ENCODE measurements around the gene MINDY4B. TPM values are rescaled to one million over a fixed set of nuclear protein-coding genes. Genes with fewer than 3 reads are reported as not detected.

MINDY4B gene
- total RNA-seq, 4 donors from 2014 or later: not detected

DNA sequence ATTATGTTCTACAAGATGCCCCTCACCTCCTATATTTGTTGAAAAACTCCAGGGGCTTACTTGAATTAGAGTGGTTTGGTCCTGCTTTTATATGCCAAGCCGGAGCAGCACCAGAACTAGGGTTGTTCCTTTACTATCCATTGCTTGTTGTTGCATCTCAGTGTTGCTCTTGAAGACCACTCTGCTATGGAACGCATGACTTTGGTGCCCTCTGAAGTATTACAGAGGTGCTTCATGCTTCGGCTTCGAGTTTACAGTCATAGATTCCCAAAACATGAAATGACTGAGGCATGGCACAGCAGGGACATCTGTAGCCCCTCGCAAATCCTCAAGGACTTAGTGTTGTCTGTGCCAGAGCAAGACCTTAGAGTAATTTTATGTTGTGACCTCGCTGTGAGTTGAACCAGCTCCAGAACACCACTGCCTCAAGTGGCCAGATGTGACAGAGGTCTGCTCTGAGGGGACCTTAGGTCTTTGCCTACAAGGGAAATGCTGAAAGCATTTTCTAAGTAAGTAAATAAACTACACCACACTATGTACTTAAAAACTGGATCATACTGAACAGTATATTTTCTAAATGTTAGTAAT lies 75.1 kb downstream of the MINDY4B start:
- Histone ChIP-seq H3K4me1 (no peaks in the 10 kb centered on the region), H3K4me3 (no peak overlapping the region), H3K36me3 (no peaks in the 10 kb centered on the region), H3K27me3 (no peaks in the 10 kb centered on the region), H3K27ac (no peak overlapping the region), H3K9me3 (no peaks in the 10 kb centered on the region)
- no peak for DNase-seq
- TF ChIP-seq POLR2A (IDR thresholded peaks at IDR 0.05): no peak
- TF ChIP-seq, protein P1, sequence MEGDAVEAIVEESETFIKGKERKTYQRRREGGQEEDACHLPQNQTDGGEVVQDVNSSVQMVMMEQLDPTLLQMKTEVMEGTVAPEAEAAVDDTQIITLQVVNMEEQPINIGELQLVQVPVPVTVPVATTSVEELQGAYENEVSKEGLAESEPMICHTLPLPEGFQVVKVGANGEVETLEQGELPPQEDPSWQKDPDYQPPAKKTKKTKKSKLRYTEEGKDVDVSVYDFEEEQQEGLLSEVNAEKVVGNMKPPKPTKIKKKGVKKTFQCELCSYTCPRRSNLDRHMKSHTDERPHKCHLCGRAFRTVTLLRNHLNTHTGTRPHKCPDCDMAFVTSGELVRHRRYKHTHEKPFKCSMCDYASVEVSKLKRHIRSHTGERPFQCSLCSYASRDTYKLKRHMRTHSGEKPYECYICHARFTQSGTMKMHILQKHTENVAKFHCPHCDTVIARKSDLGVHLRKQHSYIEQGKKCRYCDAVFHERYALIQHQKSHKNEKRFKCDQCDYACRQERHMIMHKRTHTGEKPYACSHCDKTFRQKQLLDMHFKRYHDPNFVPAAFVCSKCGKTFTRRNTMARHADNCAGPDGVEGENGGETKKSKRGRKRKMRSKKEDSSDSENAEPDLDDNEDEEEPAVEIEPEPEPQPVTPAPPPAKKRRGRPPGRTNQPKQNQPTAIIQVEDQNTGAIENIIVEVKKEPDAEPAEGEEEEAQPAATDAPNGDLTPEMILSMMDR (IDR thresholded peaks at IDR 0.05): peak in 1 of 6 experiments; percentile 11

DNA sequence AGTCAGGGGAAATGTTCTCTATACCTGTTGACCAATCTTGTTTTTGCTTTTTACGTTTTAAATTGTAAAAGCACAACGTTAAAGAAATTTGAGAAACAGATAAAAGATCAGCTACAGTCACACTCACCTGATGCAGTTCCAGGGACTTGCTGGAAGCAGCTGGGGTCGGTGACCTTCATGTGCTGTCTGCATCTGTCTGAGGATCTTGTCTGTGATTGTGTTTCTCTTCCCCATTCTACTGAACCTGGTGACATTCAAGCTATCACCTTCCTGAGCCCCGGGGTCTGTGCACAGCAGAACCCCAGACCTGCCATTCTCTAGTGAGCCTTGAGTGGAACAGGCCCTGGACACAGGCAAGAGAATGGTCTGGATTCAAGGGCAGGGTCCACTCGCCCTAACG lies 75.8 kb downstream of the MINDY4B start:
- Histone ChIP-seq H3K27me3 (no peaks in the 10 kb centered on the region), H3K36me3 (no peaks in the 10 kb centered on the region), H3K27ac (no peak overlapping the region), H3K4me1 (no peaks in the 10 kb centered on the region), H3K9me3 (no peaks in the 10 kb centered on the region), H3K4me3 (no peak overlapping the region)
- TF ChIP-seq, protein P1 (IDR thresholded peaks at IDR 0.05): no peak
- TF ChIP-seq POLR2A (IDR thresholded peaks at IDR 0.05): no peak
- no peak for DNase-seq

DNA sequence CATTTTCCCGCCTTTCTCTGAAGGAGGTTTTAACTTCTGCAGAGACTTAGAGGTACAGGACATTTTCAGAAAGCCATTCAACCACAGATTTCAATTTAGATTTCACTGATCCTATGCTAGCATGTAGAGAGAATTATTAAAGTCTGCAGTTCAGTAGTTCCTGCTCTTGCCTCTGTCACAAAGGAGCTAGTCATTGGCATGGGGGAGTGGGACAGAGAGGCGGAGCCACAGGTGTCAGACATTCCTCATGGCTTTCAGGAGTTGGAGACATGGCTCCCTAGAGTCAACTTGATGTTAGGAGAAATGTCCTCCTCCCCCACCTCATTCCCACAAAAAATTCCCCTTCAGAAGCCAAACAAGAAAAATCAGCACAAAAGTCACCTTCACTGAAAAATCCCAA lies 76.2 kb downstream of the MINDY4B start:
- no peak for DNase-seq
- no peaks in the 10 kb centered on the region for H3K4me1 ChIP-seq
- no peaks in the 10 kb centered on the region for H3K9me3 ChIP-seq
- no peak overlapping the region for H3K27ac ChIP-seq
- no peak overlapping the region for H3K4me3 ChIP-seq
- TF ChIP-seq, protein P1 (IDR thresholded peaks at IDR 0.05): no peak
- no peak for TF ChIP-seq POLR2A (IDR thresholded peaks at IDR 0.05)
- no peaks in the 10 kb centered on the region for H3K27me3 ChIP-seq
- H3K36me3 ChIP-seq: no peaks in the 10 kb centered on the region

DNA sequence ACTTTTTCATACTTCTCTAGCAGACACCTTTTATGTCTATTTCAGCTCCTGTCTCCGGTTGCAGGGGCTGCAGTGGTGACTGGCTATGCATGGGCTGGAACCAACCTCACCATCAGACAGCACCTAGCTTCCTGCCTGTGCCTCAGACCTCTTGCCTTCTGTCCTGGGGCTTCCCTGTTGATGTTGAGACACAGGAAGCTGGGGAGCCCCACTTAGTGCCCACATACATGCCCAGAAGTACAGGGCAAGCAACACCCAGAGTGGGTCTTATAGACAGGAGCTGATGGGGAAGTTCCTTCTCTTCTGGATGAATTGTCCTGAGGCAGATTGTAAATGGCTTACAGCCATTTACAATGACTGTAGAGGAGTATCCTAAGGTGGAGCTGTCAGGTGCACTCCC lies 77.0 kb downstream of the MINDY4B start:
- Histone ChIP-seq H3K9me3 (no peaks in the 10 kb centered on the region), H3K4me1 (no peaks in the 10 kb centered on the region), H3K27ac (no peak overlapping the region), H3K27me3 (no peaks in the 10 kb centered on the region), H3K4me3 (no peak overlapping the region), H3K36me3 (no peaks in the 10 kb centered on the region)
- DNase-seq: no peak
- no peak for TF ChIP-seq POLR2A (IDR thresholded peaks at IDR 0.05)
- TF ChIP-seq, protein P1 (IDR thresholded peaks at IDR 0.05): no peak

DNA sequence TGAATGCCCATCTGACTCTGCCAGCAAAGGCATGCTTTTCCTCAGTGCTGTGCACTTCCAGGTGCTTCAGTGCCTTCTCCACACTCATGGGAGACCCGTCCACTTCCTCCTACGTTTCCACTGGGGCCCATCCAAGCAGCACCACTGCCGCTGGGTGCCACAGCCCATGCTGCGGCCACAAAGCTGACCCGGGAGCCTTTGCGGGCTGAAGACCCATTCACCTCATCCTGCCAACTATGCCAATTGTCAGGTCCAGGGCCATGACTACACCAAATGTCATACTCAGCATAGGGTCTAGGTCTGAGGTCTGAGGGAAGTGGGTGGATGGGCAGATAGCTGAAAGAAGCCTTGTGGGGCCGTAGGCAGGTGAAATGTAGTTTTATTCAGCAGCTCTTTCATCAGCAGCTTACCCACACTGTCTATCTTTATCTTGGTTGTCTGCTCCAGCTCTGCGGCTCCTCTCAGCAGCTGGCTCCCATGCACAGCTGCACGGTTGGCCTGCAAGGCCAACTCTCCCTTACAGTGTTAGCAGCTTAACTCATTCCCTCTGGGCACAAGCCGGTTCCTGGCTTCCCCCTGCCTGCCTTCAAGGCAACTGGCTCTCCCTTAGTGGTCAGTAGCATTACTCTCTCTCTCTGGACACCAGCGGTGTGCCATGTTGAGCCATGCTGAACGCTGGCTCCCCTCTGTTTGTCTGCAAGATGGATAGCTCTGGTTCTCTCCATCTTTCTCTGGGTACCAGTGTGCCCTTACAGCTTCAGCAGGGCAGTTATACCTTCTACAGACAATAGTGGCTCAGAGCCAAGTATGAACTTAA lies 78.6 kb downstream of the MINDY4B start:
- no peak overlapping the region for H3K4me3 ChIP-seq
- no peaks in the 10 kb centered on the region for H3K27me3 ChIP-seq
- no peaks in the 10 kb centered on the region for H3K9me3 ChIP-seq
- no peaks in the 10 kb centered on the region for H3K36me3 ChIP-seq
- DNase-seq: no peak
- H3K4me1 ChIP-seq: no peaks in the 10 kb centered on the region
- TF ChIP-seq, protein P1 (IDR thresholded peaks at IDR 0.05): no peak
- TF ChIP-seq POLR2A (IDR thresholded peaks at IDR 0.05): no peak
- no peak overlapping the region for H3K27ac ChIP-seq
